MCF 10A (cell line): ENCODE results near the gene FAM200B. TPM values are rescaled to one million over a fixed set of nuclear protein-coding genes. Genes with fewer than 3 reads are reported as not detected.
A peak's percentile ranks its signal among the peaks of the same experiment; 100 is the strongest.

Experiments
- BruUV-seq: library from RNA; stranded (reverse); fragments of 400-500 nt; replicated peaks from 2 replicates; lab custom pipeline; 2021; lab: Mats Ljungman, UMichigan
- CTCF ChIA-PET: fragments of 300-600 bp; sonication (Branson Sonifier 250); formaldehyde crosslinking; extraction: SDS; loops from one replicate; lab custom pipeline; 2021; ENCODE audit warnings: antibody characterized with exemption, inconsistent platforms; lab: Yijun Ruan, JAX
- POLR2A ChIA-PET: fragments of 300-600, 350-650 bp; sonication (Branson Sonifier 250); formaldehyde crosslinking; extraction: SDS; loops from one replicate; lab custom pipeline; 2020; ENCODE audit warnings: antibody characterized with exemption, inconsistent platforms; lab: Yijun Ruan, JAX
- DNase-seq: peaks from one replicate; pipeline ENCODE4 v3.0.0-alpha.2; 2018; ENCODE audit not compliant: unreplicated experiment
- H3K27ac Mint-ChIP-seq: one replicate; pipeline ENCODE4 v1.8.0; 2022; ENCODE audit warnings: mild to moderate bottlenecking, low read depth, mixed read lengths; ENCODE audit not compliant: unreplicated experiment
- H3K27me3 Mint-ChIP-seq: one replicate; pipeline ENCODE4 v1.8.0; 2022; ENCODE audit warnings: mixed read lengths; ENCODE audit not compliant: insufficient read depth, unreplicated experiment
- H3K36me3 Mint-ChIP-seq: one replicate; pipeline ENCODE4 v1.8.0; 2022; ENCODE audit warnings: mild to moderate bottlenecking, moderate library complexity, mixed read lengths; ENCODE audit not compliant: insufficient read depth, unreplicated experiment
- H3K4me1 Mint-ChIP-seq: one replicate; pipeline ENCODE4 v1.8.0; 2022; ENCODE audit warnings: mixed read lengths; ENCODE audit not compliant: insufficient read depth, unreplicated experiment
- H3K4me3 Mint-ChIP-seq: one replicate; pipeline ENCODE4 v1.8.0; 2022; ENCODE audit warnings: mild to moderate bottlenecking, moderate library complexity, mixed read lengths; ENCODE audit not compliant: unreplicated experiment
- H3K9me3 Mint-ChIP-seq: one replicate; pipeline ENCODE4 v1.8.0; 2022; ENCODE audit warnings: mixed read lengths; ENCODE audit not compliant: unreplicated experiment
- intact Hi-C: fragments of 100-400 bp; cut with micrococcal nuclease; formaldehyde crosslinking; loops from 2 replicates; pipeline ENCODE4 v1.14.1; 2022
- total RNA-seq: library from RNA; stranded (reverse); gene quantifications from 2 replicates; pipeline ENCODE4 v1.2.3, GENCODE V29; 2022
- TF ChIP-seq, protein P1 (sequence below): fragments of 200-600 bp; IDR thresholded peaks from one replicate; pipeline ENCODE4 v1.8.0; 2022; ENCODE audit warnings: antibody characterized with exemption, mild to moderate bottlenecking; ENCODE audit not compliant: unreplicated experiment

The FAM200B gene
- total RNA-seq, 1 experiment from 2014 or later = 46.5 TPM

DNA sequence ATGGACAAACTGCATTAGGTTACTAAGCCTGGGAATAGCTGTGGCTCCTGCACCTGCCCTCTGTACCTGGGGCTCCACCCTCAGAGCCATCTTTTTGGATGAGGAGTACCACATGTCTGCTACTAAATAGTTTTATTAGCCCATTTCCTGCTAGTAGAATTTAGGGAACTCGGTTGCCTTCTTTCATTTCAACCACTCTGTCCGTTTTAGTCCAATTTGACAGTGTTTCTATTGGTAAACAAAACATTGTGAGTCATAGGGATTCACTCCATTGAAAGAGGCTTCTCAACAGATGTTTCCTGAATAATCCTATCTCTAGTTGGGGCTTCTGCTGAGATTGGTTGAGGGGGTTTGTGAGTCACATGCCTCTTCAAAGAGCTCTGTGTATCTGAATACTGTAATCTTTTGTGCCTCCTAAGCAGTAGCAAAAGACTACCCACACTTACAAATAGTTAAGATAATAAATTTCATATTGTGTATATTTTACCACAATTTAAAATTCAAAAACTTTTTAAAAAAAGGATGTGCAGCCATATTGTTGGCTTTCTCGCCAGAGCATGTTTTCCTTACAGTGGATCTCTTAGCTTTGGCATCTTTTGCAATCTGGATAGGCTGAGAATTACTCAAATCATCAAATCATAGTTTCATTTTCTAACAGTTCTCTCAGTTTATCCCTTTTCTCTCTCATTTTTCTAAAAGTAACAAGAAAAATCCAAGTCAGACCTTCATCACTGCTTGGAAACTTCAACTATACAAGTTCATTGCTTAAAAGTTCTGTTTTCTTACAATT lies 9.9 kb downstream of the FAM200B start:
- TF ChIP-seq, protein P1, sequence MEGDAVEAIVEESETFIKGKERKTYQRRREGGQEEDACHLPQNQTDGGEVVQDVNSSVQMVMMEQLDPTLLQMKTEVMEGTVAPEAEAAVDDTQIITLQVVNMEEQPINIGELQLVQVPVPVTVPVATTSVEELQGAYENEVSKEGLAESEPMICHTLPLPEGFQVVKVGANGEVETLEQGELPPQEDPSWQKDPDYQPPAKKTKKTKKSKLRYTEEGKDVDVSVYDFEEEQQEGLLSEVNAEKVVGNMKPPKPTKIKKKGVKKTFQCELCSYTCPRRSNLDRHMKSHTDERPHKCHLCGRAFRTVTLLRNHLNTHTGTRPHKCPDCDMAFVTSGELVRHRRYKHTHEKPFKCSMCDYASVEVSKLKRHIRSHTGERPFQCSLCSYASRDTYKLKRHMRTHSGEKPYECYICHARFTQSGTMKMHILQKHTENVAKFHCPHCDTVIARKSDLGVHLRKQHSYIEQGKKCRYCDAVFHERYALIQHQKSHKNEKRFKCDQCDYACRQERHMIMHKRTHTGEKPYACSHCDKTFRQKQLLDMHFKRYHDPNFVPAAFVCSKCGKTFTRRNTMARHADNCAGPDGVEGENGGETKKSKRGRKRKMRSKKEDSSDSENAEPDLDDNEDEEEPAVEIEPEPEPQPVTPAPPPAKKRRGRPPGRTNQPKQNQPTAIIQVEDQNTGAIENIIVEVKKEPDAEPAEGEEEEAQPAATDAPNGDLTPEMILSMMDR = no peak
- BruUV-seq = no TSS peak
- no peak overlapping the region for H3K4me3 Mint-ChIP-seq
- H3K27ac Mint-ChIP-seq = no peak overlapping the region
- H3K4me1 Mint-ChIP-seq = peaks cover 25% of the 10 kb centered on the region
- CTCF ChIA-PET = no interaction called here
- H3K27me3 Mint-ChIP-seq = no peaks in the 10 kb centered on the region
- POLR2A ChIA-PET = interaction anchor here (0.6 to 2.3 kb wide), 4 partner anchors 9 to 290 kb away, joined by 3 to 8 read pairs (median 4); partner anchors contain the start of gene FAM200B
- no peaks in the 10 kb centered on the region for H3K9me3 Mint-ChIP-seq
- intact Hi-C loops = loop anchor here (5.0 kb wide), 2 partner anchors 39 to 214 kb away; no protein-coding TSS in a partner anchor
- peaks cover 22% of the 10 kb centered on the region for H3K36me3 Mint-ChIP-seq
- peak; percentile 53 for DNase-seq

DNA sequence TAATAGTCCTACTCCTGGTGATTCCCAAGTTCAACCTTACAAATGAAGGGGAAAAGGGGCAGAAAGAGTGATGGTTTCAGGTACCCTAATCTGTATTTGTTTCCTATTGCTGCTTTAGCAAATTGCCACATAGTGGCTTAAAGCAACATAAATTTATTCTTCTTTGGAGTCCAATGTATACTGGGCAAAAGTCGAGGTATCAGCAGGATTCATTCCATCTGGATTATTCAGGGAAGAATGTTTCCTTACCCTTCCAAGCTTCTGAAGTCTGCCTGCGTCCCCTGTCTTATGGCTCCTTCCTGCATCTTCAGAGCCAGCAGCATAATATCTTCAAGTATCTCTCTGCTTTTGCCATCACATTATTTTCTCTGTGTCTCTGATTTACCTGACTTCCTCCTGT lies 11.0 kb downstream of the FAM200B start:
- H3K4me1 Mint-ChIP-seq = peaks cover 25% of the 10 kb centered on the region
- peaks cover 12% of the 10 kb centered on the region for H3K36me3 Mint-ChIP-seq
- no peak for DNase-seq
- POLR2A ChIA-PET = interaction anchor here (0.8 to 4.2 kb wide), 3 partner anchors 11 to 39 kb away, joined by 3 to 21 read pairs (median 5); partner anchors contain the start of gene FAM200B
- H3K4me3 Mint-ChIP-seq = no peak overlapping the region
- peaks cover 8% of the 10 kb centered on the region for H3K9me3 Mint-ChIP-seq
- BruUV-seq = no TSS peak
- intact Hi-C loops = loop anchor here (5.0 kb wide), 2 partner anchors 40 to 215 kb away; no protein-coding TSS in a partner anchor
- TF ChIP-seq, protein P1 = no peak
- CTCF ChIA-PET = interaction anchor here (1.0 kb wide), 1 partner anchor 16 kb away, joined by 3 read pairs; no protein-coding TSS in a partner anchor
- no peak overlapping the region for H3K27ac Mint-ChIP-seq
- H3K27me3 Mint-ChIP-seq = no peaks in the 10 kb centered on the region

DNA sequence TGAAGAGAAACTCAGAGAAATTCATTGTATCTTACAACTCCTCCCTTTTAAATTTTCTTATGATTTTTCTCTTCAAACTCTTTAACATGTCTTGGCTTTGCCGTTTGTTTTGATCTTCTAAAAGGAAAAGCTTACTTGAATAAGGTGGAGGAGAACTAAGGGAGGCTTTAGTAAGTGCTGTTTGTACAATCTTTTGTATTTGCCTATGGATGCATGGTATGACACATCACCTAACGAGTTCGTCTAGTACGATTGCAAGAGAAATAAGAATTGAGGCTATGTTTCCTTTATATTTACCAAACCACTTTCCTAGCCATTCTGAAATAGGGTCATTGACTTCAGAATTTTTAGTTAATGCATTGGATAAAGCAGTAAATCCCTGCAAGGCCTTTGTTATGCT lies 12.8 kb downstream of the FAM200B start:
- H3K4me1 Mint-ChIP-seq = peaks cover 25% of the 10 kb centered on the region
- POLR2A ChIA-PET = interaction anchor here (0.6 to 4.2 kb wide), 6 partner anchors 10 to 502 kb away, joined by 3 to 21 read pairs (median 4); partner anchors contain the start of genes FAM200B and FBXL5
- CTCF ChIA-PET = no interaction called here
- no peaks in the 10 kb centered on the region for H3K36me3 Mint-ChIP-seq
- no TSS peak for BruUV-seq
- intact Hi-C loops = loop anchor here (5.0 kb wide), 2 partner anchors 42 to 217 kb away; no protein-coding TSS in a partner anchor
- H3K4me3 Mint-ChIP-seq = no peak overlapping the region
- no peak for DNase-seq
- H3K27ac Mint-ChIP-seq = peak overlapping the region; percentile 37
- TF ChIP-seq, protein P1 = no peak
- H3K27me3 Mint-ChIP-seq = no peaks in the 10 kb centered on the region
- peaks cover 12% of the 10 kb centered on the region for H3K9me3 Mint-ChIP-seq

DNA sequence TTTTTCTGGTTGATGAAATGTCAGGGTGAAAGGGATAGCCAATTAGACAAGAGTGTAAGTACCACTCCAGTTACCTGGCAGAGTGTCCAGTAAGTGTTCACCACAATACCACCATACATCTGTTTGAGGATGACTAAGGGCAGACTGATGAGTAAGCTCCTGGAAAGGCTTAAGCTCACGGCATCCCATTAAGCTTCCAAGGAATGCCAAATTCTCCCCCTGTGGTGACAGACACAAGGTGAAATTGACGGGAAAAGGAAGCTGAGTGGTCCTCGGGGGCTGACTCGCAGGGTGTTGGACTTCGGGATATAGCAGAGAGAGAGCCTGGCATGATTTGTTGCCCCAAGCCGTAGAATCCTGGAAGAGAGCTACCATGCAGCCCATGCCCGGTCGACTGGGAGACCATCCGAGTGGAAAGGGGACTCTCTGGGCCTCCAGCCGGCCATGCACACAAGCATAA lies 13.6 kb downstream of the FAM200B start:
- H3K36me3 Mint-ChIP-seq = no peaks in the 10 kb centered on the region
- H3K4me1 Mint-ChIP-seq = peaks cover 25% of the 10 kb centered on the region
- POLR2A ChIA-PET = interaction anchor here (0.6 to 4.2 kb wide), 9 partner anchors 10 to 216 kb away, joined by 3 to 21 read pairs (median 5); partner anchors contain the start of genes FAM200B and FBXL5
- no TSS peak for BruUV-seq
- no peak overlapping the region for H3K4me3 Mint-ChIP-seq
- CTCF ChIA-PET = interaction anchor here (0.6 to 0.9 kb wide), 2 partner anchors 15 to 1289 kb away, joined by 3 read pairs; no protein-coding TSS in a partner anchor
- intact Hi-C loops = no loop called here
- H3K27me3 Mint-ChIP-seq = no peaks in the 10 kb centered on the region
- DNase-seq = peak; percentile 96
- peaks cover 19% of the 10 kb centered on the region for H3K9me3 Mint-ChIP-seq
- TF ChIP-seq, protein P1 = no peak
- peak overlapping the region; percentile 37 for H3K27ac Mint-ChIP-seq
